Activated CD4-positive, alpha-beta T cell treated with anti-CD3 and anti-CD28 coated beads, Interleukin-10, Interleukin-2, amounts not matched to agents 100 ng/mL and 50 ng/mL, durations not matched to agents 16 hours and 8 hours (primary cell): ENCODE measurements around the gene TBC1D19.

Experiments
- DNase-seq: peaks from one replicate; pipeline ENCODE4 v3.0.0-alpha.2; 2020

The TBC1D19 gene

DNA sequence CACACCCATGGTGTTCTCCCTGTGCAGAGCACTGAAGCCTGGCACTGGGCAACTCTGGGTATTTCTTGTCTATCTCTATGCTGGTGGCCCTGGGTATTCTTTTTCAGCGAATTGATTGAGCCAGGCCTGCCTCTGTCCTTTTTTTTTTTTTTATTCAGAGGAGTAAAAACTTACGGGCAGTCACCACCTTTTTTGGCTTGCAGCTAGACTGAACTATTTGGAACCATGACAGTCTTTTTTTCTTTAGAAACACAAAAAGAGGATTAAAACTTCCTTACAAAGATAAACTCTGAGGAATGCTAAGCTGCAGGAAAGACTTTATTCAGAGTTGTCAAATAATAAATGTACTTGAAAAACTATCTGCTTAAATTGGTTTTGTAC lies 157.6 kb downstream of the TBC1D19 start:
- DNase-seq, result no peak

DNA sequence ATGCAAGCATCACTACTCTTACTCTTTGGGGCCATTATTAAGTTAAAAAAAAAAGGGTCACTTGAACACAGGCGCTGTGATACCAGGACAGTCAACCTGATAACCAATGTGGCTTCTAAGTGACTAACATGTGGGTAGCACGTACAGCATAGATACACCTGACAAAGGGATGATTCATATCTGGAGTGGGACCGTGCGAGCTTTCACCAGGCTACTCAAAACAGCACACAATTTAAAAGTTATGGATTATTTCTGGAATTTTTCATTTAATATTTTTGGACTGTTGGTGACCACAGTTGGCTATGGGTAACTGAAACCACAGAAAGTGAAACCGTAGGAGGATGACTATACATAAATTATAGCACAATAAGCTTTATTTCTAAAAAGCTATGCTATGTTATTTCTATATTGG lies 162.9 kb downstream of the TBC1D19 start:
- peak; percentile 91 for DNase-seq

- DNase-seq, result no peak
Measured at GRCh38 chr4:26748811-26749210, 164.9 kb downstream of the TBC1D19 start.

DNA sequence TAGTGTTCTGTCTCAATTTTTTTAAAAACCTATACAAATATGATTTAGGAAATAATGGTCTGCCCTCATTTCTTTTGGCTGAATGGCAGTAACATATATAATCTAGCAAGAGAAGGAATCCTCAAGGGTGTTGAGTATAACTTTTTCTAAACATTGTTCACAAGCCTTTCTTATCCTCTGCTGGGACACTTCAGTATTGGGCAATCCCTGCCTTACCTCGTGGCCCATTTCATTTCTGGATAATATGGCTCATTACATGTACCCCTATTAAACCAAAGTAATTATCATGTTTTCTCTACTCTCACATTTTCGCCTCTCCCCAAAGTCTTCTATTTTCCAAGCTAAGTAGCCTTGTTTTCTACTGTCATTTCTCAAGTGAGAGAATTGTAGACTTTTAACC lies 166.0 kb downstream of the TBC1D19 start:
- no peak for DNase-seq

DNA sequence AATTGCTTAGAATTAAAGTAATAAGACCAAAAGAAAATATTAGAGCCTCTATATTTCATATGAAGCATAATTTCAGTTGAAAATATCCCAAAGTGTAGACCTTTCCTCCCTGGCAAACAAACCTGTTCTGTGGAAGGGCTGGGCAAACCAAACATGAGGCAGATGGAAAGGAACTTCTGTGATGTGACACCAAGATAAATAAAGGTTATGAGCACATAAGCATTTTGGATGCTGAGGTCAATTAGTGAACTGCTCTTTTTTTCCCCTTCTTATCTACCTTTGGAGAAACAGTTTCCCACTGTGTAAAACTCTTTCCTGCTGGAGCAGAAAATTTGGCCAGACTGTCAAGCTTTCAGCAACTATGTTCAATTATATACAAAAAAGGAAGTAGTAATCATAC lies 167.1 kb downstream of the TBC1D19 start:
- DNase-seq, result no peak

DNA sequence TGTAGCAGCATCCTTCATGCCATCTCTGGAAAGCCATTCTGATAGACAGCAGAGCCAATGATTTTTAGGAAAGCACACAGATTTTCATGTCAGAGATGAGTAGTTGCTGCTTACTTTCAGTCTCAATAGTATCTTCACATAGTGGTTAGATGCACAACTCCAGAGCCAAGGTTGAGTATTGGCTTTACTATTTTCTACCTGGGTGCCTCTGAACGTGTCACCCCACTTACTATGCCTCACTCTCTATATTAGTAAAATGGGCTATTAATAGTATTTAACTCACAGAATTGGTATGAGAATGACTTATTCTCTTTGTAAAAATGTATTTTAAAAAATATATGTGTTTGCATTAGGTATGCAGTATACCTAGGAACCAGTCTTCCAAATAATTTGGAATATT lies 168.0 kb downstream of the TBC1D19 start:
- DNase-seq, result peak; percentile 79

GRCh38 chr4:26753187-26753586 lies 169.3 kb downstream of the TBC1D19 start:
- DNase-seq, result no peak

GRCh38 chr4:26753617-26754016 lies 169.7 kb downstream of the TBC1D19 start:
- DNase-seq, result no peak

DNA sequence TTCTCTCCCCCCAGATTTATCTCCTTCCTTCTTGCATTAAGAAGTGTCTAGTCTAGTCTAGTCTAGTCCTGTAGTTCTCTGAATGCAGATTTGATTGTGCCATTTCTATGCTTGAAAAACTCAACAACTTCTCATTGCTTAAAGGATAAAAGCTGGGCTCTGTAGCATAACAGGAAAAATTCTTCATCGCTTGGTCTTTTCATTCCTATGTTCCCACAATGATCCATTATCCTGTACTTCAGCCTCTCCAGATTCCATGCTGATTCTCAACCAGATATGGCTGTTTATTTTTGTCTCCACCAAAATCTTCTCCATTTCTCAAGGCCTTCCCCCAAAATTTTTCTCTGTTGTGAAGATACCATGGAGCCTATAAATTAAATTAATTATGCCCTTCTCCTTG lies 173.9 kb downstream of the TBC1D19 start:
- DNase-seq, result no peak

GRCh38 chr4:26758899-26759298 lies 175.0 kb downstream of the TBC1D19 start:
- DNase-seq, result no peak

- DNase-seq, result no peak
Measured at GRCh38 chr4:26762650-26763049, 178.8 kb downstream of the TBC1D19 start.

DNA sequence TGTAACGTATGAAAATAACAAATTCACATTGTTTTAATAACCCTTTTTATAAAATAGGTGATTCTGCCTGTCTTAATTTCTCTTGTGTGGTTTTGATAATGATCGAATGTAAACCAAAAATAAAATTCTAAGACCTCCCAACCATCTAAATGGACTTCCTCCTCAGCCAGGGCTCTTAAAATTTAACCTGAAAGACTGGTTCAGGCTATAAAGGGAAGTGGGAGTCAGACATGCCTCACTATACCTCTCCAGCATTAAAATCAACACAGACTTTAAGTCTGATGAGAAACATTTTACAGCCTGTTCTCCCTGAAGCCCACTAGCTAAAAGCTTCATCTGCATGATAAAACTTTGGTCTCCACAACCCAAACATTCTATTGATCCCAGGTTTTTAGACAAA lies 179.2 kb downstream of the TBC1D19 start:
- DNase-seq, result no peak

DNA sequence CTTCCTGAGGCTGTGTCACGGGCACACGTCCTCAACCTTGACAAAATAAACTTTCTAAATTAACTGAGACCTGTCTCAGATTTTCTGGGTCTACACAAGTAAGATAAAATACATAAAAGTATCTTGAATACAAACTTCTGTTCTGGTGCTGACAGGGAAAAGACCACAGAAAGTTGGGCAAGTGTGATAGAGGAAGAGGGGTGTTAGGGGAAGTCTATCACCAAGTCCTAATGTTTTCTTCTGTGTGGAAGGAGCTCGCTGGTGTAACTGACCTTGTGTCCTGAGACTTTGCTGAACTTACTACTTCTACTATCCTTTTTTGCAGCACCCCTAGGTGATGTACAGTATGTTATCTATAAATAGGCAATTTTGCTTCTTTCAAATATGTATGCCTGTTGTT lies 179.8 kb downstream of the TBC1D19 start:
- DNase-seq, result no peak

DNA sequence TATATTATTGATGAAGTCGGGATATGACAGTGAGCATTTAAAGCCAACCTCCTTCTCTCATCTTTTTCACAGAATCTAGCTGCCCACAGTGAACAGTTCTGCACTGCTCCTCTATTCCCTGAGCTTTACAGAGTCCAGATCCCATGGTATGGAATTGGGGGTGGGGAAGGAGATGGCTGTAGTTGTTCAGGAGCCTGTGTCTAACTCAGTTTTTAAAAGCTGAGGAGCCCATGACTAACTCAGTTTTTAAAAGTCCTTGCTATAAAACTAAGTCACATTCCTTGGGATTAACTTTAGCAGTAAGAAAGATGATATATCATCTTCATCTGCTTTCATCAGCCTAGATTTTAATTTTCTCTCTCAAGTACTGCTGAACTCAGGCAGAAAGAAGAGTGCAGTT lies 180.3 kb downstream of the TBC1D19 start:
- no peak for DNase-seq

- no peak for DNase-seq
Measured at GRCh38 chr4:26765515-26765914, 181.6 kb downstream of the TBC1D19 start.

DNA sequence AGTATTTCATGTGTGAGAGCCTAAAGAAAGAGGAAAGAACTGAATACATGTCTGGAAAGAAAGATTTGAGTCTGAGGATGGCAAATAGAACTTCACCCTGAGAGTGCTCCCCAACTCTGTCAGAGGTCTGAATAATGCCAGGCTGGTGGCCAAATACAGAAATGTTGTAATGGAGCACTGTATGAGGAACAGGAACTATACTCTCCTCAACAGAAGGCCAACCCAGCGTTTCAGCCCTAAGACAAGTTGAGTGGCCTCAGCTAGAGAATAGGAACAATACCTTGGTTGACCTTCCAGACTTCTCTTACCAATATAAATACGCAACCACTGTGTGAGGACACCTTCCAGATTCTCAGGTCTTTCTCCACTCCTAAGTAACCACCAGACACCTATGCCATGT lies 182.3 kb downstream of the TBC1D19 start:
- DNase-seq, result no peak

- no peak for DNase-seq
Measured at GRCh38 chr4:26772096-26772873, 188.4 kb downstream of the TBC1D19 start.

DNA sequence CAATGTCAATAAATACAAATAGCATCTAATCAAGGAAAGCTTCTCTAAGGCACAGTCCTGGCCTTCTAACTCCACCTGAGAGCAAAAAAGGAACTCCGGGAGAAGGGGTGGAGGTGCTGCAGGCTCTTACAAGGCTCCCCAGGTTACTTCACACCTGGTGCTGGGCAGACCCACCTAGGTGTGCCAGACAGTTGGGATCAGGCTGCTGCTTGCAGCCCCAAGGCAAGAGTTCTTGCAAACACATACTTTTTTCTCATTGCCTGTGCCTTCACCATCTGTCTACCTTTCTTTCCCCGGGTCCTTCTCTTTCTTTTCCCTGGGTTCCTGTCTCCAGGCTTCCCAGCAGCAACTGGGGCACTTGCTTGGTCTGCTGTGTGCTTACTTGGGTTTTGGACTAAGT lies 195.3 kb downstream of the TBC1D19 start:
- DNase-seq, result no peak

- DNase-seq, result no peak
Measured at GRCh38 chr4:26779674-26780073, 195.8 kb downstream of the TBC1D19 start.

- peak; percentile 20 for DNase-seq
Measured at GRCh38 chr4:26780539-26780938, 196.7 kb downstream of the TBC1D19 start.

DNA sequence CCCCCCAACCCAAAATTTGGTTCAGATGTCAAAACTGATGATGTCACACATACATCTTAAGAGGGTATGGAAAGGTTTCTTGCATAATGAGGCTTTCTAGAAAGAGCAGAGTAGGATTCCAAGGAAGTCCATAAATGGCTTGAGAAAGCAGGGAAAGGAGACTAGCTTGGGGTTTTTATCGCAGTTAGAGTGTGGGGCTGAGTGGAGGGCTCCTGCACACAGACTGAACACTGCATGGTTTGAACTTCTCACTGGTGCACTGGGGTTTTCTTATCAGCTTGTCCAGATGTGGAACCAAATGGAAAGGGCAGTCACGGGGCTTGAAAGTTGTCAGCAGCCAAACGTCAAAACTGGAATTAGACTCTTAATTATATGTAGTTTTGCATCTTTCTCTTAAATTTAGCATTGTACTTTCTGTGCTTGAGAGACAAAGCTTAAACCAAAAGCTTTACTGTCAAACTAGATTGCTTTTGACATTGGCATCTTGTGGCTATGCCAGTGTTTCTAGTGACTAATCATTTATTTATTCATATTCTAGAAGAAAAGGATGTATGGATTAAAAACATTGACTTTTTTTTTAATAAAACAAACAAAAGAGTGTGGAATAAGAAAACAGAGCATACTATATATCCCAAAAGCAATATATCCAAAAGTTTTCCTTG lies 198.4 kb downstream of the TBC1D19 start:
- no peak for DNase-seq

- no peak for DNase-seq
Measured at GRCh38 chr4:26782830-26783202, 198.9 kb downstream of the TBC1D19 start.

- DNase-seq, result no peak
Measured at GRCh38 chr4:26784207-26784865, 200.5 kb downstream of the TBC1D19 start.

- DNase-seq, result no peak
Measured at GRCh38 chr4:26785312-26785711, 201.4 kb downstream of the TBC1D19 start.
